Stimulated activated CD8-positive, alpha-beta memory T cell treated with anti-CD3 and anti-CD28 coated beads, Interleukin-12 subunit alpha, Interleukin-12 subunit beta, amount 100 ng/mL, for 1 hour (primary cell): Measurements from ENCODE around the gene SYN1.

ENCODE experiments used
- DNase-seq: peaks from one replicate; pipeline ENCODE4 v3.0.0-alpha.2; 2020; ENCODE audit warnings: low read depth

The SYN1 gene

DNA sequence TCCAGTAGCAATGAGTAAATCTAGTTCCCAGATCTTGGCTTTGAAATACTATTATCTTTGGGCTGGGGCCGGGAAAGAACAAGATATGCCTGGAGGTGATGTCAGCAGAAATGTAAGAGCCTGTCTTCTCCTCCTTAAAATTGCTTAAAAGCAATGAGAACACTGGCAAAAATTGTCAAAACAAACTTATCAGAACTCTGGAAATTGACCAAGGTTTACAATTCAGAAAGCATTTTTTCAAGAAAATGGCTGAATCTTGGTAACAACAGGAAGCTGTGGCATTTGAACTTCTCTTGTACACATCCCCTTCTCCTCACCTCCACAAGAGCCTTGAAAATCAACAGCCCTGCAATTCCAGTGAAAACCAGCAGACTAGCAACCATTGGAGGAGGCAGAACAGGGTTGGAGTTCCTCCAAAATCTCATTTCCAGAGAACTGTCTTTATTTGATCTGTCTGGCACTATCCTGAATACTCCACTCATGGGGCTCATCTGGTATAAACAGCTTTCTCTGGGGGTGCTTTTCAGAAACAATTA is 23.9 kb downstream of the SYN1 start:
- no peak for DNase-seq

DNA sequence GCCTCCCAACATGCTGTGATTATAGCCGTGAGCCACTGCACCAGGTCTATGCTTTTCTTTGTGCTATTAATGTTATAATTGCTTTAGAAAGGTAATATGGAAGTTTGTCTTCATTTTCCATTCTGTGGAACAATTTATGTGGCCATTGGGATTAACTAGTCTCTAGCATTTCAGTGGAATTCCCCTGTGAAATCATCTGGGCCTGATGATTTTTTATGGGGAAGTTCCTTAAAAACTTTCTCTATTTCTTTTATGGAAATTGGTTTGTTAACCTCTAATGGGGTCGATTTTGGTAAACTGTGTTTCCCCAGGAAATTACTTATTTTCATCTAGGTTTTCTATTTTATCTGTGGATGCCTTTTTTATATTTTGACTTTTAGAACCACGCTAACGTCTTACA is 26.1 kb downstream of the SYN1 start:
- DNase-seq, result no peak

DNA sequence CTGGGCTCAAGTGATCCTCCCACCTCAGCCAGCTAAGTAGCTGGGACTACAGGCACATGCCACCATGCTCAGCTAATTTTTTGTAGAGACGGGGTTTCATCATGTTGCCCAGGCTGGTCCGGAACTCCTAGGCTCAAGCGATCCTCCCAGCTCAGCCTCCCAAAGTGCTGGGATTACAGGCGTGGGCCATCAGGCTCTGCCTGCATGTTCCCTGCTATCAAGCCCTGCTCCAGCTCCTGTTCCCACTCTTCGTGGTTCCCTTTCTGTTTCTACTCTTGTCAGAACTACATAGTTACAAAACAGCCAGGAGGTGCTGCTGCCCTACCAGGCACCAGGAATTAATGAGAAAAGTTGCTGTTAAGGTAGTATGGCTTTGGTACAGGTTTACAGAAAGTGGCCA is 28.7 kb downstream of the SYN1 start:
- DNase-seq, result no peak

DNA sequence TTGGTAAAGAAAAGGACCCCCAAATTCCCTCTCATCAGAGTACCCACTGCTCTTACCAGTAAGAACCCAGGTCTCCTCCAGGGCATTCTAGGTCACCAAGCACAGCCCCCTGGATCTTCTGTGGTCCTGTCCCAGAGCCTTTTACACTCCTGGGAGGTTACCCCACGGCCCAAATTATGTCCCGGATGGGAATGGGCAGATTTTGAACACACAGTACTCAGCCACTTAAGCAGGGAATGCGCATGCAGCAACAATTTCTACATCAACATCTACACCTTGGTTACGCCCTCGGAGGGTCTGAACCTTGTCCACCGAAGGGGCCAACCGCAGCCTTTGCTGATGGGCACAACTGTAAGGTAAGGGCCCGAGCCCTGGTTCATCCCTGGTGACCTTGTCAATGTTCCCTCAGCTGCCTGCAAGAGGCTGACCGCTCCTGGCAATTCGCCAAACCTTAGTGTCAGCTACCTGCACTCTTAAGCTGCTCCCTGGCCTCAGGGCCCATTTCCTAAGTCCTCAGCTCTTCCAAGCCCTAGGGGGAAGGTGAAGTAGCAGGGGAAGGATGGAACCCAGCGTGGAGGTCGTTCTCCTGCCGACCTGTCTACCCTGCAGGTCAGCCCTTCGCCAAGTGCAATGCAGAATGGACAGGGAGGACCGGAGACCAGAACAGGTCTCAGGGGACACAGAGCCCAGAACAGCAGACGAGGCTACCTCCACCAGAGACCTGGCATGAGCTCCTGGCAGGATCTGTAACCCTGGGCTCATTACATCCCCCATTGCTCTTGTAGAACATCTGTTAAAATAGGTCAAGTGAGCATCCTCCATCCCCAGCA is 31.5 kb downstream of the SYN1 start:
- DNase-seq, result no peak

DNA sequence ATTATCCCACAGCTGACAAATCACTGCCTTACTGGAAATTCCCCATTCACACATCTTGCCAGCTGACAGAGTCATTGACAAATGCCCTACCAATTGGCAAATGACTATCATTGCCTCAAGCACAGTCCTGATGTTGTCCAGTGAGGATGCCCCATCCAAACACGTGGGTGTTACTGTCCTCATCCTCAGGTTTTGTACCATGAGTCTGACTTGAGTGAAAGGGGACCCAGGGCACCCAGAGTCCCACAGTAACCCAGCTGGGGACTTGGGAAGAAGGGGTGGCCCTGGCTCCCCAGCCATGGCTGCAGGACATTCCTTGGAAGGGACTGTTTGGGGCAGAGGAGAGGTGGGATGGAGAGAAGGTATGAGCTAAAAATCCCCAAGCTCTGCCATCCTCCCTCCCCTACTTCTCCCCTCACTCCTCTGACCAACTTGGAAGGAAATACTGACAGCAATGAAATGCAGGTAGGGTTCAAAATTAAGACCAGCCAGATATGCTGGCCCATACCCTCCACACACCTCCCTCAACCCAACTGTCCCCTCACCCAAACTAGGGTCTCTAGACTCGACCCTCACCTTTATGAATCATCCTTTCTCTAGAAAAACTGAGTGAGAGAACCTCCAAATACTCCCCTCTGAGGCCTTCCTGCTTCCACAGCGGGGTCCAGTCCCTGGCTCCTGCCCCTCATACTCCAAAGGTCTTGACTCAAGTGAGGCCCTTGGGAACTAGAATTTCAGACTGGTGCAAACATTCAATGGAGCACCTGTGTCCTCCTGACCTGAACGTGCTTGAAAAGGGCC is 32.4 kb downstream of the SYN1 start:
- no peak for DNase-seq

DNA sequence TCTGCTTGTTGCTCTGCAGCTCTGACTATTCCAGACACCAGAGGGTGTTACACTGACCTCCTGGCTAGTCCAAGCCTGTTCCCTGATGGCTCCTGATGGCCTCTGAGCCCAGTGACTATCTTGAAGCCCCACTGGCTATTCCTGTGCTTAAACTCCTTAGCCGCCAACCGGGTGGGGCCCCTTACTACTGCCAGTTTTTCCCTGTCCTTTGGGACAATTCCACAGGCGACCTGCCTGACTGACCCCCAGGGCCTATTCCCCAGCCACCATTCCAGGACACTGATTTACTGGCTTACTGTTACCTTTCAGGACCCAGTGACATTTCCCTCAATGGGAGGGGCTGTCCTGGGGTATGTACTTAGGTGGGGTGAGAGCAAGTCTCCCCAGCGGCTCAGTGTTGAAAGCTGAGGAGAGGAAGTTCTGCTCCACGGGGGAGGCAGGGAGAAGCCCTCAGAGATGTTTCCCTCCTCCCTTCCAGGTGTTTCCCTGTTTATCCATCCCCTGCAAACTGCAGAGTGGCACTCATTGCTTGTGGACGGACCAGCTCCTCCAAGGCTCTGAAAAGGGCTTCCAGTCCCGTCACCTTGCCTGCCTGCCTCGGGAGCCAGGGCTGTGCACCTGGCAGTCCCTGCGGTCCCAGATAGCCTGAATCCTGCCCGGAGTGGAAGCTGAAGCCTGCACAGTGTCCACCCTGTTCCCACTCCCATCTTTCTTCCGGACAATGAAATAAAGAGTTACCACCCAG is 33.4 kb downstream of the SYN1 start:
- no peak for DNase-seq

DNA sequence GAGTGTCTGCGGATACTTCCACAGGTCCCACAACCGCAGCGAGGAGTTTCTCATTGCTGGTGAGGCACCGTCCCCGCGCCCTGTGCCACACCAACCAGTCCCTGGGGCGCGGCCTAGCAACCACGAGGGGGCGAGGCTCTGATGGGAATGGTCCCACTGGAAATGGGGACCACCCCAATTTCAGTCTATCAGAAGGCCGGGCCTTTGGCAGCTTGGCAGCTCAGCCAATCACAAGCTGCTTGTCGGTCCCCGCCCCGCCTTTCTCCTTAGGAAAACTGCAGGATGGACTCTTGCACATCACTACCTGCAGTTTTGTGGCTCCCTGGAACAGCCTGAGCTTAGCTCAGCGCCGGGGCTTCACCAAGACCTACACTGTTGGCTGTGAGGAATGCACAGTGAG is 34.4 kb downstream of the SYN1 start:
- no peak for DNase-seq

DNA sequence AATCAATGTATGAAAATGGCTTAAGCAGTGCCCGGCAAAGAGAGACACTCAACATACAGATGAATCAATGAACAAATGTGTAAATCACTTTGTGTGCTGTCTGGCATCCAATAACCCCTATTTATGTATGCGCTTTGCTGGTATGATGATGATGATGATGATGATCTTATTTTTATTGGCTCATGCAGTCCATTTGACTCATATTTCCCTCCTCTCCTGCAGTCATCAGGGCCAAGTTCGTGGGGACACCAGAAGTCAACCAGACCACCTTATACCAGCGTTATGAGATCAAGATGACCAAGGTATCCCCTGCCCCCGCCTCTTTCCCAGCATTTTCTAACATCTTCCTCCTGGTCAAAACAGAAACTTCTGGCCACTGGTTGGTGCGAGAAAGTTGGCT is 34.9 kb downstream of the SYN1 start:
- no peak for DNase-seq

DNA sequence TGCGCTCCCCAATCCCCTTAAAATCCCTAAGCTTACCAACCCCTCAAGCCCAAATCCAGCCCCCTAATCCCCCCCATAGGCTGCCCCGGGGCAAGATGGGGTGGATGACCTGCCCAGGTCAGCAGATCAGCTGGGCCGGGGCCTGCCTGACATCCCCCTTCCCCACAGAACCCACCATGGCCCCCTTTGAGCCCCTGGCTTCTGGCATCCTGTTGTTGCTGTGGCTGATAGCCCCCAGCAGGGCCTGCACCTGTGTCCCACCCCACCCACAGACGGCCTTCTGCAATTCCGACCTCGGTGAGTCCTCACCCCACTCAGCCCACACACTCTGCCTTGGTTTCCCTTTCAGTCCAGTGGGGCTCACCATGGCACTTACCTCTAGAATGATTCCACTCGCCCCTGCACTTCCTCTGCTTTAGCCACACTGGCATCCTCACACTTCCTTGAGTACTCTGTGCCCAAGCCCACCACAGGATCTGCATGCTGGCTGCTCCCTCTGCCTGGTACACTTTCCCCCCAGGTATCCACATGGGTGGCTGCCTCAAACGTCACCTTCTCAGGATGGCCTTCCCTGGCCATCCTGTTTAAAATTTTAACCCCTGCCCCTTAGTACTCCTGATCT is 36.3 kb downstream of the SYN1 start:
- DNase-seq, result no peak

DNA sequence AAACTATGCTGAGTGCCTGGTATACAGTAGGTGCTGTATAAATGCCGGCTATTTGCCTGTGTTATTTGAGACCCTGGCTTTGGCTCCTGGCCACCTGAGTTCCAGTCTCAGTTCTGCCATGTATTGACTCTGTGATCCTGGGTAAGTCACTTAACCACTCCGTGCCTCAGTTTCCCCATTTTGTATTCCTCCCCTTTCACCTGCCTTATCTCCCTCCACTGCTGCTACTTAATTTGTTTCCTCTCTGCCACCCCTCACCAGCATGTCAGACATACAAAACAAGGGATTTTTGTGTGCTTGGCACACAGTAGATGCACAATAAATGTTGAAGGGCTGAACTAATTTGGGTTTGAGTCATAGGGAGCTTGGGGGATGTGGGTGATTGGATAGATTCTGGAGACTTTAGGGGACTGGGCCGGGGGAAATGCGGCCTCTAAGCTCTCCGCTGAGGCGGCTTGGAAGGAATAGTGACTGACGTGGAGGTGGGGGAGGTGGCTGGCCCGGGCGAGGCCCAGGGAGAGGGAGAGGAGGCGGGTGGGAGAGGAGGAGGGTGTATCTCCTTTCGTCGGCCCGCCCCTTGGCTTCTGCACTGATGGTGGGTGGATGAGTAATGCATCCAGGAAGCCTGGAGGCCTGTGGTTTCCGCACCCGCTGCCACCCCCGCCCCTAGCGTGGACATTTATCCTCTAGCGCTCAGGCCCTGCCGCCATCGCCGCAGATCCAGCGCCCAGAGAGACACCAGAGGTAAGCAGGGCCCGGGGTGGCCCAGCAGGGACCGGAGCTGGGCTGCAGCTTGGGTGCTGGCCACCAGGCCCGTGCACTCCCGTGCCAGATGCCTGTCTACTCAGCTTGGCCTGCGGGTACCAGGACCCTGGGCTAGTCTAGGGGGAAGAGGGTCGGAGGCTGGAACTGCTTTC is 37.7 kb downstream of the SYN1 start, which contains the start of gene TIMP1:
TIMP1 (plus strand) TSS at position 706 of the 917 bp plus-strand sequence. CDS start 980 bp downstream, outside the sequence.
- peak; percentile 67 for DNase-seq

DNA sequence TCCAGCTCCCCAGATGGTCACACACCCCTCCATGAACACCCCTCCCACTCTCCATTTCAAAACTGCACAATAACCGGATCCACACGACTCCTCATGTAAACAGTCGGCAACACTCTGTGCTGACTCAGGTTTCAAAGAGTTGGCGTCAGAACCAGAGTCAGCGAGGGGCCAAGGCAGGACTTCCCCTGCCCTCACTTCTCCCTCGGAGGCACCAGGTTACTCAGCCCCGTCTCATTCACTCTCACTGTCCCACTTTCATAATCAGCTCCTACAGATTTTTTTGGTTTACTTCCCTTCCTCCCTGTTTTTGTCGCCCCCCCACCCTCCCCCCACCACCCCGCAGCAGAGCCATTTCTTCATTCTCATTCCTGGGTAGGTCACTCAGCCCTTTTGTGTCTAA is 40.1 kb downstream of the SYN1 start:
- DNase-seq, result no peak

DNA sequence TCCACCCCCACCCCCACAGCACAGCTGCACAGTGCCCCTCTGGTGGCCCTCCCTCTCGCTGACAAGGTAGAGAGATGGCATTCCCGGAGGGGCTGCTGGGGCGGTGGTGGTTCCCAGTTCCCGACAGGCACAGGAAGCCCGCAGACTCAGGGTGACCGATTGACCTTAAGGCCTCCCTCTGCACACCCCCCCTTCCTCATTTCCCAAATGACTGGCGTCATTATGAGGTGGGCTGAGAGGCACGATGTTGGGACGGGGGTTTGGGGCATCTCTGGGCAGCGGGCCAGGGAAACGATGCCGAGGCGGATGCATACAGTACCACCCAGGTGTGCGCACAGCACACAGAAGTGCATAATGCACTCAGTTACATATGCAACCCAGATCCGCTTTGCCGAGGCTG is 41.0 kb downstream of the SYN1 start:
- DNase-seq, result no peak

DNA sequence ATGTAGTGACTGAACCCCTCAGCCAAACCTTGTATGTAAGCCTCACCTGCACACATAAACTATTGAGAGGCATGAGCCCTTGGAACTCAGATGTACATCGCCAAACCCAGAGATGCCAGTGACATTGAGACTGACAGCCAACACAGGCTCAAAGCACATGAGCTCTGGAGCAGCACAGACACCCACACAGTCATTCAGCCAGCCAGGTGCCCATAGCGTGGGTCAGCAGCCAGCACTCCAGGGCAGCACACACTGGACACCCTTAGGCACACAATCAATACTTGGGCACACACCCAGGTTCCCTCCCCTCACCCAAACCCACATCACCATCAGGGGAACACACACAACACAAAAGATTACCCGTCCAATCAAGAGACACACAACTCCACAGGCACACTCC is 41.8 kb downstream of the SYN1 start:
- DNase-seq, result no peak

DNA sequence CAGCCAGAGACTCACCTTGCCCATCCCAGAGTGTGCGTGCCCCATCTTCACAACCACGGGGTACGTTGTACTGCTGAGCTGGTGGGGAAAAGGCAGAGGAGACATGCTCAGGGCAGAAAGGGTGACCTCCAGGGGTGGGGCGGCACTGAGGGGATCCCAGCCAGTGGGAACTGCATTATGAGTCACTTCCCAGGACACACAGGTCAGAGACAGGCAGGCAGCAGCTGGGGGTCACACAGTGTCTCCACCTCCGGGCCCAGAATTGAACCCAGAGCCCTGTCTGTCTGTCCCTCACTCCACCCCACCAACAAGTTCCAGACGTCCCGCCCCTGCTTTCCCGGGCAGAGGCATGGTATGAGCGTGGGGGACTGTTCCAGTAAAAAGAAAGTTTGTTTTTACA is 42.2 kb downstream of the SYN1 start:
- no peak for DNase-seq

DNA sequence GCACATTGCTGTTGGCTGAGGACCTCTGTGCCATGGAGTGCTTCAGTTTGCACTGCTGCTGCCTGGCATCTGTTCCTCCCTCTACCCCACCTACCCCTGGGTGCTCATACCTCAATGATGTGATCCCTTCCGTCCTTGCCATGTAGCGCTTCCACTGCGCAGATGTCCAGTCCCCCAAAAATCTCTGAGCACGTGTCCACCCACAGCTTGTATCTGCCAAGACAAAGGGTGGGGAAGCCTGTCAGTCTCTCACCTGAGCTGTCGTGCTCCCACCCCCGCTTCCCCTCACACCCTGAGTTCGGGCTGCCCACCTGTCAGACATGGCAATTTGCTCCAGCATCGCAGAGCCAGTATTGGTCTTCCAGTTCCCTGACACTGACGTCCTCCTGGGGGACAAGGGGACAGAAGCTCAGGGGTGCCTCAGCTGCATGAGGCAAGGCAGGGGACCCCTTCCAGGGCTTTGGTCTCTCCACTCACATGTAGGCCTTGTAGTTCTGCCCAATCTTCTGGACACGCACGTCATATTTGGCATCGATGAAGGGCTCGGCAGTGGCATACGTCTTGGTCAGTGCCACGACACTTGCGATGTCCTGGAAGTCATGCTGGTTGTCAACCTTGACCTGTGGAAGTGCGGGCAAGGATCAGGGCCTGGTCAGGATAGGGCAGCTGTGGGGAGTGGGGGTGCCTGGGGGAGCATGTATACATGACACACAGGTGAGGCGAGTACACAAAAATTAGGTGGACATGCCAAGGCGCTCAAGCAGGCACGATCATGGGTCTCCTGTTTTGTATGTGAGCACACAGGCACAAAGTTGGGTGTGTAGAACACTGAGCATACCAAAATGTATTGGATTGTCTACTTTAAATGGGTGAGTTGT is 43.4 kb downstream of the SYN1 start:
- DNase-seq, result no peak

DNA sequence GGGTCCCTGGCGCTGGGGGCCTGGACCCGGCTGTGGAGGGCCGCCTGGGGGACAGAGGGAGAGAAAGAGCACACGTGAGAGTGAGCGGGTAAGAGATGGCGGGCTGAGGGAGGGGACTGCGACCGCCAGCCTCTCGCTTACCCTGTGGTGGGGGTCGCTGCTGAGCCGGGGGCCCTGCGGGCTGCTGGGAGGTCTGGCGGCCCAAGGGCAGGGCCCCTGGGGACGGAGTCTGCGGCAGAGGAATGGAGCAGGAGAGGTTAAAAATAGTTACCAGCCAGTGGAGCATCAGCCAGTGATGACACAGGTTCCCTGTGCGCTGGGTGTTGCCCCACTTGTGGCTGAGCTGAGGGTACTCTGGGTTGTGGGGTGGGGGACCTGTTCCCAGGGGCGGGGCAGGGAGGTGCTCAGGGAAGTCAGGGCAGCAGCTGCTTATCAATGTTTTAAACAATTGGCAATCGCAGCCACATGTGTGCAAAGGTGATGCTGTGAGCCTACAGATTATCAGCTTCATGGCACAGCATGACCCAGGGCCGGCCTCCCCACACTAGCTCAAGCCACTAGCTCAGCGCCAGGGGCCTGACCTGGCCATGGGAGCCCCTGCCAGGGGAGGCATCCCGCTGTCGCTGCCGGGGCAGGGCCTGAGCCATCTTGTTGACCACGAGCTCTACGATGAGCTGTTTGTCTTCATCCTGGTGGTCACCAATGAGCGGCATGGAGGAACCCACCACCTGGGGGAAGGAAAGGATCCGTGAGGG is 44.9 kb downstream of the SYN1 start:
- no peak for DNase-seq

DNA sequence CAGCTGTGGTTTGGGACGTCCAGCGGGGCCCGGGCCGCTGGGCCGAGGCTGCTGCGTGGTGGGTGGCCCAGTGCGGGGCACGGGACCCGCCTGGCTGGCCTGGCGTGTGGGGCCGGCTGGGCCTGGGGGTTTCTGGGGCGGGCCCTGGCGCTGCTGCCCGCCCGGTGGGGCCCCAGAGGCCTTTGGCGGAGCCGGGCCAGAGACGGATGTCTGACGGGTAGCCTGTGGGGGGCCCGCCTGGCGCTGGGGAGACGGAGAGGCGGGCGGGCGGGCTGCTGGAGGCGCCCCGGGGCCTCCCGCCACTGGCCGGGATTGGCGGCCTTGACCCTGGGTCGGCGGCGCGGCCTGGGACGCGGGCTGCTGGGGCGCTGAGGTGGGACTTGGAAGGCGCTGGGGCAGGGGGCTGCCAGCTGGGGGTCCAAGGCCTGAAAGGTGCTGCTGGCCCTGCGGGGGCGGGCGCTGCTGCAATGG is 45.5 kb downstream of the SYN1 start:
- DNase-seq, result no peak

DNA sequence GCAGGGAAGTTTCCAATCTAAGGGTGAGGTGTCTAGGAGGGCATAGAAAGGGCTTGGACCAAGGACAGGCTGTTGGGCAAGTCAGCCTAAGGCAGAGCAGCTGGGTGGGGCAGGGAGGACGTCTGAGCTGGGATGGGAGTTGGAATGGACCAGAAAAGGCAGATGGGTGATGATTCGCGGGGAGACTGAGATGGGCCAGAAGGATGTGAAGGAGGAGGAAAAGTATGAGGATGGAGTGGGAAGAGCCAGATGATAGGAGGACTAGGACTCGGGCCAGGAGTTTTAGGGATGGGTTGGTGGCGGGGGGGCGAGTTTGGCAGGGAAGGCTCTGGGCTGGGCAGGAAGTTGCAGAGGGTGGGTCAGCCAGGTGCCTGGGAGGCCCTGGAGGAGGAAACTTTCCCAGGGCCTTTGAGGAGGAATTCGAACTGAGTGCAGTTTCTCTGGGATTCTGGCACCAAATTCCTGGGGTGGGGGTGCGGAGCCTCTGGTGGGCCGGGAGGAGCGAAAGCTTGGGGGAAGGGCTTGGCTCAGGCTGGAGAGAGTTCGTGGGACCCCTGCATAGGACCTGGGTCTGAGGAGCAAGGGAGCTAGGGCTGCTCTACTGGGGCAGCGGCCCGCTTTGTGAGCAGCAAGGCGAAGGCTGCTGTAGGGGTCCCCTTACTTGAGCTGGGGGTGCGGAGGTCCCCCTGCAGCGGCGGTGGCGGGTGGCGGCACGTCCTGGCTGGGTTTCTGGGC is 46.1 kb downstream of the SYN1 start:
- DNase-seq, result no peak
